Fibroblast of skin of left quadriceps (primary cell): ENCODE measurements around the gene TIAM2.

Experiments
- DNase-seq, 2 experiments: peaks; one replicate each; pipeline ENCODE4 v3.0.0-alpha.2; 2013; ENCODE audit warnings: low read depth in 2 of 2

The TIAM2 gene

DNA sequence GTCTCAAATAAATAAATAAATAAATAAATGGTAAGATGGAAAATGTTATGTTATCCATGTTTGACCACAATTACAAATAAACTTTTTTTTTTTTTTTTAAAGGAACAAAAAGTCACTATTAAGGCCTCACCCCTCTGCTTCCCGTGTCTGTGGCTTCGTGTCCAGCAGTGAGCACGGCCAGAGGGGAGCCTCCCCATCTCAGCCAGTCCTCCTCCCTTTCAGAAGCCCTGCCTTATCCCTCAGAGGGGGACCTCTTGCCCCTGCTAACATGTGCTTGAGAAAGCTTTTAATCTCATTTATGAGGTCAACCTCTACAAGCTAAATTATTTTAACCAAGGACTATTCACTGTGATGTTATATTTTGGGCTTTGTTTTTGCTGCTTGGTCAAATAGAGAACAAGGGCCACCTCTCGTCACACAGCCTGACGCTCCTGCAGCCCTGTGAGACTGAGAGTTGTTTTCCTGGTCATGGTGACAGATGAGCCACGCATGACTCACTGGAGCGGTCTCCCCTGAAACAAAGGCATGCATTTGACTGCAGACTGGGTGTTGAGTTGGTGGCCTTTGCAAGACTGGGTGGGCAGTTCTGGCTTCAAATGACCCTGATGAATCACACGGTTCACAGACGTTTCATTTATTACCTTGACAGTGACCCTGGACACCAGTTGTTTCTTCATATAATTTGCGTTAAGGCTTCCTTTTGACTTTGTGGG lies 131.8 kb downstream of the TIAM2 start:
- DNase-seq = no peak

GRCh38 chr6:155128977-155129376 lies 133.9 kb downstream of the TIAM2 start:
- DNase-seq = no peak

DNA sequence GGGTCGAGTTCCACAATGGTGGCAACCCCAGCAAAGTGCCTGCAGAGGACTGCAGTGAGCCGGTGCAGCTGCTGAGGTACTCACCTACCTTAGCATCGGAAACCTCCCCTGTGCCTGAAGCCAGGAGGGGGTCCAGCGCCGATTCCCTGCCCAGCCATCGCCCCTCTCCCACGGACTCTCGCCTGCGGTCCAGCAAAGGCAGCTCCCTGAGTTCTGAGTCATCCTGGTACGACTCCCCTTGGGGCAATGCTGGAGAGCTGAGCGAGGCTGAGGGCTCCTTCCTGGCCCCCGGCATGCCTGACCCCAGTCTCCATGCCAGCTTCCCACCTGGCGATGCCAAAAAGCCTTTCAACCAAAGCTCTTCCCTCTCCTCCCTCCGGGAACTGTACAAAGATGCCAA lies 134.6 kb downstream of the TIAM2 start:
- no peak for DNase-seq

DNA sequence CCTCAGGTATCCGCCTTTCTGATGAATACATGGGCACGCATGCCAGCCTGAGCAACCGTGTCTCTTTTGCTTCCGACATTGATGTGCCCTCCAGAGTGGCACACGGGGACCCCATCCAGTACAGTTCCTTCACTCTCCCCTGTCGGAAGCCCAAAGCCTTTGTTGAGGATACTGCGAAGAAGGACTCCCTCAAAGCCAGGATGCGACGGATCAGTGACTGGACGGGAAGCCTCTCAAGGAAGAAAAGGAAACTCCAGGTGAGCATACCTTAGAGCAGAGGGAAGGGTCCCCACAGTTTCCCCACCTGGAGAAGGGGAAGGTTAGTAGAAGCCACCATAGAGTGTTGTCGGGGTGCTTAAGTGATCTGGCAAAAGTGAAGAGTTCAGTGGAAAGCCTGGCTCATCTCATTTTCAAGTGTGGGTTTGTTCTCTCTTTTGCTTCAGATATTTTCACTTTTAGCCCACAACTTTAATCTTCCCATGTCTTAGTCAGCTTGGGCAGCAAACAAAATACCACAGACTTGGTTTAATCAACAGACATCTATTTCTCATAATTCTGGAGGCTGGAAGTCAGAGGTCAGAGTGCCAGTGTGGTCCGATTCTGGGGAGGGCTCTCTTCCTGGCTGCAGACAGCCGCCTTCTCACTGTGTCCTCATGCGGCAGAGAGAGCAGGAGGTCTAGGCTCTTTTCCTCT lies 135.2 kb downstream of the TIAM2 start:
- DNase-seq = no peak

DNA sequence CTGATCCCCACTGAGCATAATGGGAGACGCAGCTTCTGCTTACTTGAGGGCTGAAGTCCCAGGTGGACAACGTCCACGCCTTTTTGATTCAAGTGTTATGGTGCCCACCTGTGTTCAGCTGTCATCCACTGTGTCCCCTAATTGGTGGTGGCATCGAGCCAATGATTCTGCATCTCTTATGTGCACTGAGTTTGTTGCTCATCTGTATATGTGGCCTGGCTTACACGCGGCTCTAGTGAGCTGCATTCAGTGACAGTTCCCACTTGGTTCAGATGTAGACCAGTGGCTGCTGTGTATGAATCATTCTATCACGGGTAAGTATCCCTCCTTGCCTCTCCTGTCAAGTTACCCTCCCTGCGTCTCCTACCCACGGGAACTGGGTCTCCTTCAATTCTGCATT lies 137.5 kb downstream of the TIAM2 start:
- DNase-seq = no peak

DNA sequence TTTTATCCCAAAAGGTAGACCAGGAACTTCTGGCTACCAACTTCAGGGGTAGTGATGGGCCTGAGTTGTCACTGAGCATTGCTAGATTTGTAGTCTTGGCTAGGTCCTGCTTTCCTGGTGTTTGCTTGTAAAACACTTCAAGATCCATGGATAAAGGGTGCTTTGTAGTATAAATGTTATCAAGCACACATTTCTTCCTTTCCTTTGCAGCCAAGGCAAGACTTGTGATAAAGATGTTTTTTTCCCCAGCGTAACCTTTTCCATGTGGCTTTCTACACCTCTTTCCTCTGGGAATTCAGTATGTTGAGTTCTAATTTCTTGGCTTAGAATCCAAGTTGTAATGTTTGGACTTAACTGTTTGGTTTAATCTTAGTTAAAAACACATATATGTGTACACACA lies 145.9 kb downstream of the TIAM2 start:
- DNase-seq = no peak

DNA sequence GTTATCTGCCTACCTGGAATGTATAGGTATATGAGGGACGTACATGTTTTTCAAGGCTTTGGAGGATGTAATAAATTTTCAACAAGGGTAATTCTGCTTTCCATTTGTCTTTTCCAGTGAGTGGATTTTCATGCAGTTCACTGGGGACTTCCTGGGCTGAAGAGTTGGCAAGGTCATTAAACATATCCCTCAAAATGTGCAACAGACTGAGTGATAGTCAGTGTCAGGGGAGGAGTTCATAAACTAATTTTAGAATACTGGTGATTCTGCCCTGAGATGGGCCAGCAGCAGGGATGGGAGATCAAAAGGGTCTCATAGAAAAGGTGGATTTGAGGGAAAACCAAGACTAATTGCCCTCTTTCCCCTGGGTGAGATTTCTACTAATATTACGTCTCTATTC lies 146.4 kb downstream of the TIAM2 start:
- DNase-seq = no peak

GRCh38 chr6:155142168-155143028 lies 147.3 kb downstream of the TIAM2 start:
- DNase-seq = no peak

DNA sequence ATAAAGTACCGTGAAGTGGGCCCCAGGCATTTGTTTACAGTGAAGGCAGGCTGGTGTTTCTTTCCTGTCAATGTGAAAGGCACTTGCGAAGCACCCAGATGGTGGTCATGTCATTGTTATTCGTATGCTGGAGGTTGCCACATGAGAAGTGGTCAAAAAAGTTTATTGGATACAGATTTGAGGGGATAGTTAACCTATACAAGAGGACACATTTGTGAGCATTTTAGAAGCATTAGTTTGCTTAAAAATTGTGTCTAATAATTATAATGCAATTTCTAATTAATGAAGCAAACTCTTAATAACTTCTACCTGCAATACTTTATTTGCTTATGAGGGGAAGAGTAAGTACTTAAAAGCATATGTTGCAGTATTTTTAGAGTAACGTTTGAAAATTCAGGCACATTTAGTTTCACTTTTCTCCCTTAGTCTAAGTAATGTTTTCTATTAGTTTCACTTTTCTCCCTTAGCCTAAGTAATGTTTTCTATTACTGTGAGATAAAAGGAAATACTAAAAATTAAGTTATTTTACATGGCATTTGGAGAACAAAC lies 148.0 kb downstream of the TIAM2 start:
- no peak for DNase-seq

- DNase-seq = no peak
These were observed 148.5 kb downstream of the TIAM2 start for GRCh38 chr6:155143578-155144106.

GRCh38 chr6:155146205-155146604 lies 151.1 kb downstream of the TIAM2 start:
- no peak for DNase-seq

GRCh38 chr6:155147958-155148663 lies 153.0 kb downstream of the TIAM2 start:
- DNase-seq = no peak

GRCh38 chr6:155150967-155151671 lies 156.0 kb downstream of the TIAM2 start:
- no peak for DNase-seq

GRCh38 chr6:155152211-155153076 lies 157.3 kb downstream of the TIAM2 start:
- no peak for DNase-seq

- DNase-seq = peak; percentile 74 to 75
These were observed 159.2 kb downstream of the TIAM2 start for GRCh38 chr6:155154158-155154830.

DNA sequence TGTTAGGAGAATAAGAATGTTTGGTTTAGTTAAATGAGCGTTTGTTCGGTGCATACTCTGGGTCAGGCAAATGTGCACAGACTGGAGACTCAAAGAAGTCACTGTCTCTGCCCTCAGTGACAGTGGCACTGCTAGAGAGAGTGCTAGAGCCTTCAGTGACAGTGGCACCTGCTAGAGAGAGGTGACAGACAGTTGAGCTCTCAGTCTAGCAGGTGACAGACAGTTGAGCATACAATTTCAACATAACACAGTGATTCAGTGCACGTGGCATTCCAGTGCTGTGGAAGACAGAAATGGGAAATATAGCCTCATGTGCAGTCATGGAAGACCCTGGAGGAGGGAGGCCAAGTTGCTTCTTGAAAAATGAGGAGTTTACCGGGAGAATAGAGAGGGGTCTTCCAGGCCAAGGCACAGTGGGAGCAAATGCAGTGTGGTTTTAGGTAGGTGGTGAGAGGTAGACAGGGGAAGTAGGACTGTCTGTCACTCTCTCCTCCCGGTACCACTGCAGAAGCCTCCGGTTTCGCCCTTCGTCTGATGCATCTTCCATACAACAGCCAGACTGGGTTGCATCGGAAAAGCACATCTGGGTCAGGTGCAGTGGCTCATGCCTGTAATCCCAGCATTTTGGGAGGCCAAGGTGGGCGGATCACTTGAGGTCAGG lies 160.8 kb downstream of the TIAM2 start:
- DNase-seq = no peak

DNA sequence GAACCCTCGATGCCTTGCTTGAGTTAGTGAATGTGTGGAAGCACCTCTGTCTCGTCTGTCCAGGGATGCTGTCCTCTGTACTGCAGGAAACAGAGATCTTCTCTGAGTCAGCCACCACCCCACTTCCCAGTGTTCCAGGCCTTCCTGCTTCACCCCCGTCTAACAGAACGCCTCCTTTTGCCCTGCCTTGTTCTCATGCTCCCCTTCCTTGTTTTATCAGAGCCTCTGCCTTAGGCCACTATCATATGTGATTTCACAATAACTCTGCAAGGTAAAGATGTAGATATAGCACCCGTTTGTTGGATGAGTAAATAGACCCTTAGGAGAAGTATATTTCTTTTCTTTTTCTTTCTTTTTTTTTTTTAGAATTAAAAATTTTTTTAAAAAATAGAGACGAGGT lies 162.0 kb downstream of the TIAM2 start:
- DNase-seq = no peak

GRCh38 chr6:155158030-155158843 lies 163.1 kb downstream of the TIAM2 start:
- no peak for DNase-seq
